Measurements from ENCODE around the gene KRTAP4-4. TPM values are rescaled to one million over a fixed set of nuclear protein-coding genes. Genes with fewer than 3 reads are reported as not detected.

KRTAP4-4 gene
- total RNA-seq, 1 experiment from 2014 or later, result not detected

- H3K27ac ChIP-seq (ENCODE audit: insufficient read length, low read depth, low read length), result no peak overlapping the region
- Mint-ChIP-seq H3K27me3 (ENCODE audit: low read depth) (no peaks in the 10 kb centered on the region), H3K27ac (no peak overlapping the region), H3K36me3 (ENCODE audit: insufficient read depth in 1 of 3, low read depth in 3 of 3) (peaks cover 8 to 15% (median 8%) of the 10 kb centered on the region in 3 experiments), H3K9me3 (peaks cover 21 to 36% of the 10 kb centered on the region in 2 experiments), H3K4me1 (peaks cover 28 to 30% of the 10 kb centered on the region in 2 experiments), H3K4me3 (no peak overlapping the region)
- H3K79me1 ChIP-seq (ENCODE audit: insufficient read depth, low read depth, low read length, poor library complexity, severe bottlenecking), result no peaks in the 10 kb centered on the region
- no peaks in the 10 kb centered on the region for H3K27me3 ChIP-seq (ENCODE audit: insufficient read depth, low read length)
- no peak overlapping the region for H3K4me2 ChIP-seq (ENCODE audit: insufficient read depth, insufficient read length, low read length)
- no peak overlapping the region for H2AK5ac ChIP-seq (ENCODE audit: insufficient read length, low read length)
- H4K20me1 ChIP-seq (ENCODE audit: control insufficient read depth, insufficient read depth, insufficient read length), result no peaks in the 10 kb centered on the region
- no peaks in the 10 kb centered on the region for H3K23me2 ChIP-seq (ENCODE audit: insufficient read length, low read depth, low read length, poor library complexity, severe bottlenecking)
- no peak overlapping the region for H3K4ac ChIP-seq (ENCODE audit: low read depth, low read length)
- DNase-seq, result no peak
- no peak overlapping the region for H4K91ac ChIP-seq (ENCODE audit: insufficient read length, low read depth, low read length)
- H3T11ph ChIP-seq (ENCODE audit: low read length), result no peak overlapping the region
- H2BK5ac ChIP-seq (ENCODE audit: insufficient read length, low read length), result no peak overlapping the region
- H3K23ac ChIP-seq (ENCODE audit: insufficient read length, low read depth, low read length), result no peak overlapping the region
- WGBS (ENCODE audit: extremely low coverage, insufficient read length, low lambda C conversion rate), result no CpG with 5 or more reads among the region's 5 CpGs
- TF ChIP-seq CTCF (conservative IDR thresholded peaks at IDR 0.05), result no peak
- no peak overlapping the region for H4K8ac ChIP-seq (replicated peaks; ENCODE audit: insufficient read length, low read depth, low read length)
- H3K9me3 ChIP-seq (ENCODE audit: control insufficient read depth, low read depth, low read length), result peaks cover 4% of the 10 kb centered on the region
- no peaks in the 10 kb centered on the region for H3K4me1 ChIP-seq (ENCODE audit: insufficient read depth, low read length)
- H2BK120ac ChIP-seq (ENCODE audit: low read depth, low read length, poor library complexity, severe bottlenecking), result no peak overlapping the region
- H2BK20ac ChIP-seq (ENCODE audit: low read depth, low read length, poor library complexity, severe bottlenecking), result no peak overlapping the region
- no peak overlapping the region for H3K18ac ChIP-seq (ENCODE audit: insufficient read length, low read depth, low read length)
- no peak overlapping the region for H3K14ac ChIP-seq (ENCODE audit: insufficient read depth, low read length)
- H2BK15ac ChIP-seq (ENCODE audit: low read depth, low read length), result no peak overlapping the region
- H4K5ac ChIP-seq (ENCODE audit: insufficient read length, low read depth, low read length), result no peak overlapping the region
- no peak overlapping the region for H3K56ac ChIP-seq (ENCODE audit: insufficient read length, low read depth, low read length)
- no peak overlapping the region for H2AFZ ChIP-seq (ENCODE audit: low read length)
- no peaks in the 10 kb centered on the region for H3K79me2 ChIP-seq (ENCODE audit: insufficient read depth, low read length)
- no peak overlapping the region for H3K9ac ChIP-seq (ENCODE audit: extremely low read depth, insufficient read length, low read length)
- no peak overlapping the region for H2BK12ac ChIP-seq (ENCODE audit: insufficient read length, low read depth, low read length)
These were observed 44.3 kb downstream of the KRTAP4-4 start for GRCh38 chr17:41116297-41116696.

All from H9 (cell line).